Neural cell (in vitro differentiated cells): ENCODE measurements around the gene OBSCN. TPM values are rescaled to one million over a fixed set of nuclear protein-coding genes. Genes with fewer than 3 reads are reported as not detected.

Experiments
- H2AFZ ChIP-seq: fragments of 200-600, 300-800 bp; sonication (generic), shearing (Covaris generic); 2 replicates; pipeline ENCODE4 v1.6.0; 2014; ENCODE audit warnings: low read depth, mild to moderate bottlenecking, antibody characterized with exemption, low read length, moderate library complexity
- H3F3A ChIP-seq: fragments of 200-600 bp; shearing (Covaris generic); 2 replicates; pipeline ENCODE4 v1.6.1; 2016; ENCODE audit warnings: mild to moderate bottlenecking, moderate library complexity, mixed read lengths, antibody characterized with exemption, low read length; ENCODE audit not compliant: insufficient read depth, poor library complexity, severe bottlenecking
- H3K27ac ChIP-seq: fragments of 200-600, 300-800 bp; sonication (generic), shearing (Covaris generic); 2 replicates; pipeline ENCODE4 v1.5.1; 2014; ENCODE audit warnings: mild to moderate bottlenecking, low read length, moderate library complexity
- H3K27me3 ChIP-seq: fragments of 300-800, 200-600 bp; sonication (generic), shearing (Covaris generic); 2 replicates; pipeline ENCODE4 v1.6.0; 2014; ENCODE audit warnings: mild to moderate bottlenecking, low read depth, low read length, moderate library complexity; ENCODE audit not compliant: insufficient read depth
- H3K36me3 ChIP-seq: fragments of 300-800, 200-600 bp; sonication (generic), shearing (Covaris generic); 2 replicates; pipeline ENCODE4 v1.5.1; 2014; ENCODE audit warnings: mild to moderate bottlenecking, antibody characterized with exemption, low read length, moderate library complexity; ENCODE audit not compliant: insufficient read depth
- H3K4me2 ChIP-seq: fragments of 300-800, 200-600 bp; sonication (generic), shearing (Covaris generic); 2 replicates; pipeline ENCODE4 v1.6.0; 2014; ENCODE audit warnings: mild to moderate bottlenecking, low read length
- H3K4me3 ChIP-seq: fragments of 300-800, 200-600 bp; sonication (generic), shearing (Covaris generic); 2 replicates; pipeline ENCODE4 v1.5.1; 2014; ENCODE audit warnings: mild to moderate bottlenecking, low read length, moderate library complexity
- H3K79me2 ChIP-seq: fragments of 200-600 bp; shearing (Covaris generic); replicated peaks from 2 replicates; pipeline ENCODE4 v1.6.0; 2014; ENCODE audit warnings: mild to moderate bottlenecking, low read length, moderate library complexity; ENCODE audit not compliant: insufficient read depth
- H3K9ac ChIP-seq: fragments of 300-800, 200-600 bp; sonication (generic), shearing (Covaris generic); 2 replicates; pipeline ENCODE4 v1.6.1; 2016; ENCODE audit warnings: mild to moderate bottlenecking, low read length, mixed read lengths
- H3K9me2 ChIP-seq: fragments of 200-600 bp; shearing (Covaris generic); 2 replicates; pipeline ENCODE4 v1.6.1; 2016; ENCODE audit warnings: mild to moderate bottlenecking, low read length, mixed read lengths; ENCODE audit not compliant: insufficient read depth
- H3K9me3 ChIP-seq: fragments of 200-600, 300-800 bp; sonication (generic), shearing (Covaris generic); 2 replicates; pipeline ENCODE4 v1.6.1; 2016; ENCODE audit warnings: mild to moderate bottlenecking, mixed run types, low read length, moderate library complexity, mixed read lengths
- H4K20me1 ChIP-seq: fragments of 200-600 bp; shearing (Covaris generic); 2 replicates; pipeline ENCODE4 v1.6.1; 2016; ENCODE audit warnings: mild to moderate bottlenecking, mixed run types; ENCODE audit not compliant: insufficient read depth
- CTCF ChIP-seq: fragments of 450-650 bp; IDR thresholded peaks from 2 replicates; pipeline ENCODE4 v1.5.1; 2014; ENCODE audit warnings: antibody characterized with exemption, mild to moderate bottlenecking, moderate library complexity; ENCODE audit not compliant: poor library complexity, severe bottlenecking
- EP300 ChIP-seq: fragments of 450-650 bp; conservative IDR thresholded peaks from 2 replicates; pipeline ENCODE4 v1.6.1; 2014; ENCODE audit warnings: antibody characterized with exemption, mild to moderate bottlenecking, moderate library complexity; ENCODE audit not compliant: poor library complexity, severe bottlenecking
- EZH2 ChIP-seq: fragments of 200-600, 300-800 bp; shearing (Covaris generic), sonication (generic); IDR thresholded peaks from 2 replicates; pipeline ENCODE4 v1.6.1; 2014; ENCODE audit warnings: antibody characterized with exemption, low read length, borderline replicate concordance, mild to moderate bottlenecking; ENCODE audit not compliant: insufficient read depth, poor library complexity, severe bottlenecking
- MXI1 ChIP-seq: fragments of 450-650 bp; conservative IDR thresholded peaks from 2 replicates; pipeline ENCODE4 v1.6.1; 2014; ENCODE audit warnings: antibody characterized with exemption, mild to moderate bottlenecking; ENCODE audit not compliant: poor library complexity, severe bottlenecking
- POLR2AphosphoS5 ChIP-seq: IDR thresholded peaks from 2 replicates; pipeline ENCODE4 v1.6.1; 2012
- RAD21 ChIP-seq: fragments of 450-650 bp; conservative IDR thresholded peaks from 2 replicates; pipeline ENCODE4 v1.6.1; 2014; ENCODE audit warnings: antibody characterized with exemption, mild to moderate bottlenecking, moderate library complexity
- REST ChIP-seq: IDR thresholded peaks from 2 replicates; pipeline ENCODE4 v1.6.1; 2012; ENCODE audit warnings: borderline replicate concordance
- SMC3 ChIP-seq: fragments of 450-650 bp; conservative IDR thresholded peaks from 2 replicates; pipeline ENCODE4 v1.6.1; 2014; ENCODE audit warnings: antibody characterized with exemption, mild to moderate bottlenecking, moderate library complexity; ENCODE audit not compliant: poor library complexity
- TAF1 ChIP-seq: IDR thresholded peaks from 2 replicates; pipeline ENCODE4 v1.6.1; 2012; ENCODE audit warnings: low read depth
- polyA plus RNA-seq: library from polyadenylated mRNA; depleted of rRNA; stranded (reverse); fragments of >200 nt; gene quantifications from 2 replicates; pipeline ENCODE4 v1.2.3, GENCODE V29; 2014

Gene OBSCN
- polyA plus RNA-seq, 1 donor from 2014 or later: 7.2 TPM

GRCh38 chr1:228362884-228363450 is 155.1 kb downstream of the OBSCN start:
- H3K27me3 ChIP-seq: no peaks in the 10 kb centered on the region
- H3K36me3 ChIP-seq: no peaks in the 10 kb centered on the region
- no peaks in the 10 kb centered on the region for H3F3A ChIP-seq
- H2AFZ ChIP-seq: no peak overlapping the region
- no peaks in the 10 kb centered on the region for H3K79me2 ChIP-seq
- H4K20me1 ChIP-seq: no peaks in the 10 kb centered on the region
- no peaks in the 10 kb centered on the region for H3K9me2 ChIP-seq
- no peaks in the 10 kb centered on the region for H3K9me3 ChIP-seq
- no peak overlapping the region for H3K4me3 ChIP-seq
- TF ChIP-seq EZH2 (no peak), RAD21 (no peak), TAF1 (no peak), CTCF (no peak), REST (no peak), SMC3 (no peak), MXI1 (no peak), POLR2AphosphoS5 (no peak), EP300 (no peak)
- H3K9ac ChIP-seq: no peak overlapping the region
- no peak overlapping the region for H3K27ac ChIP-seq
- no peak overlapping the region for H3K4me2 ChIP-seq

GRCh38 chr1:228363686-228364067 is 155.8 kb downstream of the OBSCN start:
- H3K9ac ChIP-seq: no peak overlapping the region
- H2AFZ ChIP-seq: no peak overlapping the region
- H4K20me1 ChIP-seq: no peaks in the 10 kb centered on the region
- no peaks in the 10 kb centered on the region for H3F3A ChIP-seq
- no peak overlapping the region for H3K27ac ChIP-seq
- H3K4me3 ChIP-seq: no peak overlapping the region
- H3K9me2 ChIP-seq: no peaks in the 10 kb centered on the region
- no peaks in the 10 kb centered on the region for H3K36me3 ChIP-seq
- H3K4me2 ChIP-seq: no peak overlapping the region
- no peaks in the 10 kb centered on the region for H3K9me3 ChIP-seq
- H3K79me2 ChIP-seq: no peaks in the 10 kb centered on the region
- no peak for TF ChIP-seq EP300
- no peak for TF ChIP-seq MXI1
- no peak for TF ChIP-seq SMC3
- TF ChIP-seq RAD21: no peak
- no peak for TF ChIP-seq CTCF
- TF ChIP-seq REST: no peak
- TF ChIP-seq POLR2AphosphoS5: no peak
- TF ChIP-seq TAF1: no peak
- no peak for TF ChIP-seq EZH2
- no peaks in the 10 kb centered on the region for H3K27me3 ChIP-seq
